K562 (cell line): ENCODE results near the gene PLA2G2C. TPM values are rescaled to one million over a fixed set of nuclear protein-coding genes. Genes with fewer than 3 reads are reported as not detected.

Experiments used
- ATAC-seq: fragments of 200-7000 bp; cut with Tn5 transposase; 3 replicates; pipeline ENCODE4 v1.9.1; 2020; ENCODE audit warnings: moderate library complexity
- BruUV-seq: library from RNA; stranded (reverse); fragments of 400-500 nt; replicated peaks from 2 replicates; lab custom pipeline; 2021; lab: Mats Ljungman, UMichigan
- CTCF ChIA-PET: fragments of 300-600 bp; formaldehyde crosslinking; extraction: SDS; loops from one replicate; lab custom pipeline; 2021; ENCODE audit warnings: low intra/inter-chr PET ratio; lab: Yijun Ruan, JAX
- POLR2A ChIA-PET: fragments of 300-600, 350-650 bp; sonication (Branson Sonifier 250); formaldehyde crosslinking; extraction: SDS; loops from one replicate; lab custom pipeline; 2021; ENCODE audit warnings: antibody characterized with exemption, inconsistent platforms; lab: Yijun Ruan, JAX
- DNase-seq, 4 experiments: peaks; one replicate each; pipeline versions ENCODE4 v3.0.0 to v3.0.0-alpha.2; 2011 to 2018; ENCODE audit warnings: low spot score in 3 of 4, mixed read lengths in 3 of 4; ENCODE audit errors: extremely low read depth in 1 of 4
- FAIRE-seq: peaks from 2 replicates; lab custom pipeline; 2011; peaks lifted over from hg19 to GRCh38; lab: Jason Lieb, UNC
- H2AFZ ChIP-seq: 2 replicates; pipeline ENCODE4 v1.6.0; 2011; ENCODE audit warnings: low read depth, low read length, control low read depth, inconsistent platforms
- H3K27ac ChIP-seq: fragments of 200-600 bp; 3 replicates; pipeline ENCODE4 v1.8.0; 2011; ENCODE audit warnings: low read depth, mild to moderate bottlenecking, control low read depth, inconsistent platforms, low read length, moderate library complexity, mixed read lengths; ENCODE audit errors: extremely low read depth
- H3K27me3 ChIP-seq, 2 experiments: fragments of 300-600 bp in 1 of 2; 2 replicates in 1 of 2; 3 replicates in 1 of 2; pipeline versions ENCODE4 v1.6.0 to v1.8.0; 2011; ENCODE audit warnings: inconsistent platforms in 2 of 2, low read length in 2 of 2, mild to moderate bottlenecking in 1 of 2, mixed read lengths in 1 of 2, moderate library complexity in 1 of 2; ENCODE audit not compliant: control insufficient read depth in 2 of 2, insufficient read depth in 2 of 2
- H3K36me3 ChIP-seq: fragments of 300-600 bp; 3 replicates; pipeline ENCODE4 v1.8.0; 2011; ENCODE audit warnings: mild to moderate bottlenecking, low read length, inconsistent platforms; ENCODE audit not compliant: control insufficient read depth, insufficient read depth
- H3K4me1 ChIP-seq, 2 experiments: fragments of 200-600 bp in 1 of 2; replicated peaks in 1 of 2; 2 replicates in 1 of 2; 3 replicates in 1 of 2; pipeline versions ENCODE4 v1.5.1 to v1.8.0; 2011; ENCODE audit warnings: inconsistent platforms in 2 of 2, low read length in 2 of 2, mild to moderate bottlenecking in 1 of 2, mixed read lengths in 1 of 2, moderate library complexity in 1 of 2; ENCODE audit not compliant: control insufficient read depth in 2 of 2, insufficient read depth in 2 of 2
- H3K4me2 ChIP-seq: 2 replicates; pipeline ENCODE4 v1.6.1; 2011; ENCODE audit warnings: low read length, control low read depth, inconsistent platforms, mixed read lengths; ENCODE audit not compliant: insufficient read depth
- H3K4me3 ChIP-seq: fragments of 200-600 bp; sonication (generic), shearing (Covaris generic); 2 replicates; pipeline ENCODE4 v1.5.1; 2016; ENCODE audit warnings: control low read depth, inconsistent platforms
- H3K79me2 ChIP-seq: fragments of 200-600 bp; 3 replicates; pipeline ENCODE4 v1.8.0; 2011; ENCODE audit warnings: low read length, inconsistent platforms; ENCODE audit not compliant: control insufficient read depth, insufficient read depth
- H3K9ac ChIP-seq, 2 experiments: 2 replicates each; pipeline versions ENCODE4 v1.6.0 to v1.6.1; 2011; ENCODE audit warnings: low read depth in 2 of 2, low read length in 2 of 2, control low read depth in 1 of 2, inconsistent platforms in 1 of 2, mild to moderate bottlenecking in 1 of 2, mixed read lengths in 1 of 2; ENCODE audit not compliant: insufficient read depth in 1 of 2
- H3K9me1 ChIP-seq: one replicate; pipeline ENCODE4 v1.6.0; 2011; ENCODE audit warnings: inconsistent platforms, mild to moderate bottlenecking, low read length, moderate library complexity; ENCODE audit not compliant: control insufficient read depth, insufficient read depth
- H3K9me3 ChIP-seq: replicated peaks from 2 replicates; pipeline ENCODE4 v1.5.1; 2011; ENCODE audit warnings: low read depth, low read length, inconsistent platforms; ENCODE audit not compliant: control insufficient read depth, insufficient read depth
- H4K20me1 ChIP-seq: replicated peaks from 2 replicates; pipeline ENCODE4 v1.6.1; 2011; ENCODE audit warnings: low read length, inconsistent platforms, mixed read lengths; ENCODE audit not compliant: control insufficient read depth, insufficient read depth
- CEBPG ChIP-seq, 3 experiments: fragments of 200-800 bp in 1 of 3; sonication (Bioruptor generic) in 1 of 3; sonication (generic) in 1 of 3; formaldehyde crosslinking in 1 of 3; IDR thresholded peaks in 2 of 3; conservative IDR thresholded peaks in 1 of 3; 2 replicates each; pipeline versions ENCODE4 v1.6.1 to v1.8.0; 2016 to 2022; ENCODE audit warnings: missing compliant biosample characterization in 2 of 3, missing genetic modification characterization in 2 of 3, mild to moderate bottlenecking in 1 of 3, missing genetic modification reagents in 1 of 3
- CHD4 ChIP-seq: fragments of 200-600 bp; sonication (generic); IDR thresholded peaks from 3 replicates; pipeline ENCODE4 v1.6.1; 2012; ENCODE audit warnings: low read depth, mild to moderate bottlenecking, mixed read lengths, low read length, inconsistent platforms; ENCODE audit not compliant: insufficient read depth, insufficient replicate concordance, poor library complexity, severe bottlenecking
- CSDE1 ChIP-seq, 2 experiments: fragments of 450-650 bp; IDR thresholded peaks; 2 replicates each; pipeline ENCODE4 v1.6.1; 2016; ENCODE audit warnings: mild to moderate bottlenecking in 1 of 2
- HDAC6 ChIP-seq: IDR thresholded peaks from 2 replicates; pipeline ENCODE4 v1.6.1; 2012; ENCODE audit warnings: low read depth, mild to moderate bottlenecking, control low read depth, inconsistent platforms, low read length, moderate library complexity
- MEF2D ChIP-seq: conservative IDR thresholded peaks from 2 replicates; pipeline ENCODE4 v1.6.1; 2016; ENCODE audit warnings: low read depth, missing genetic modification characterization, missing compliant biosample characterization
- RFX1 ChIP-seq: fragments of 450-650 bp; IDR thresholded peaks from 2 replicates; pipeline ENCODE4 v1.6.1; 2016; ENCODE audit warnings: mild to moderate bottlenecking, moderate library complexity
- SMAD4 ChIP-seq: fragments of 250-450 bp; sonication (Bioruptor Pico); conservative IDR thresholded peaks from 2 replicates; pipeline ENCODE4 v1.8.0; 2021; ENCODE audit warnings: inconsistent platforms, mild to moderate bottlenecking, moderate library complexity
- XRCC5 ChIP-seq: fragments of 200-400 bp; formaldehyde crosslinking; IDR thresholded peaks from 2 replicates; pipeline ENCODE4 v1.6.1; 2017; ENCODE audit warnings: low read depth, mild to moderate bottlenecking, low read length
- ZNF282 ChIP-seq: sonication (generic); formaldehyde crosslinking; IDR thresholded peaks from 2 replicates; pipeline ENCODE4 v1.8.1; 2023; ENCODE audit warnings: missing genetic modification reagents
- ZNF764 ChIP-seq: fragments of 250-450 bp; sonication (Bioruptor Pico); IDR thresholded peaks from 2 replicates; pipeline ENCODE4 v1.4.0; 2020; ENCODE audit warnings: low read depth, mild to moderate bottlenecking, moderate library complexity
- ZNF830 ChIP-seq: fragments of 250-450 bp; sonication (Bioruptor Pico); IDR thresholded peaks from 2 replicates; pipeline ENCODE4 v1.5.0; 2021; ENCODE audit warnings: mild to moderate bottlenecking
- WGBS: fragments of 100-300 bp; shearing (Covaris generic); methylation state at CpG from one replicate; pipeline ENCODE4 v1.1.6; 2016; ENCODE audit warnings: low coverage, mixed read lengths; ENCODE audit not compliant: insufficient coverage; ENCODE audit errors: missing lambda C conversion rate; 5-methylcytosine and 5-hydroxymethylcytosine counted together
- in situ Hi-C: fragments of 300-500 bp; cut with MboI; formaldehyde crosslinking; loops from 4 replicates; pipeline ENCODE4 v1.15.0; 2018; ENCODE audit warnings: inconsistent platforms, mixed read lengths
- intact Hi-C: fragments of 100-400 bp; cut with micrococcal nuclease; formaldehyde crosslinking; loops from 2 replicates; pipeline ENCODE4 v1.14.2; 2022
- polyA plus RNA-seq, 8 experiments: library from polyadenylated mRNA; depleted of rRNA in 4 of 8; stranded (reverse) in 5 of 8; unstranded in 3 of 8; fragments of >200 nt; fragmentation: Nextera tagmentation in 2 of 8; fragmentation: Illumina TruSeq in 1 of 8; extraction: Ambion mirVana in 2 of 8; extraction: Trizol in 1 of 8; gene quantifications; 2 replicates each; pipeline versions ENCODE4 v1.2.1 to v1.2.3, GENCODE V29; 2011 to 2014; ENCODE audit warnings: inconsistent platforms in 1 of 8, missing spikeins in 1 of 8
- total RNA-seq, 7 experiments: library from RNA; depleted of rRNA in 6 of 7; stranded (reverse); fragments of >200 nt in 6 of 7; fragmentation: Illumina TruSeq in 2 of 7; extraction: Trizol in 2 of 7; gene quantifications; 2 replicates each; pipeline versions ENCODE4 v1.2.1 to v1.2.3, GENCODE V29; 2011 to 2021; ENCODE audit warnings: low replicate concordance in 1 of 7
- TF ChIP-seq, protein P1 (sequence below): fragments of 450-650 bp; IDR thresholded peaks from 2 replicates; pipeline ENCODE4 v1.6.1; 2016; ENCODE audit warnings: borderline replicate concordance
- TF ChIP-seq, protein P2 (sequence below), 2 experiments: IDR thresholded peaks in 1 of 2; conservative IDR thresholded peaks in 1 of 2; 2 replicates each; pipeline ENCODE4 v1.6.1; 2016; ENCODE audit warnings: low read depth in 2 of 2, mild to moderate bottlenecking in 1 of 2, missing compliant biosample characterization in 1 of 2, missing genetic modification characterization in 1 of 2, moderate library complexity in 1 of 2
- TF ChIP-seq, protein P3 (sequence below), 2 experiments: fragments of 450-650 bp in 1 of 2; sonication (generic) in 1 of 2; formaldehyde crosslinking in 1 of 2; IDR thresholded peaks in 1 of 2; conservative IDR thresholded peaks in 1 of 2; 2 replicates each; pipeline versions ENCODE4 v1.6.1 to v1.8.1; 2016 to 2023; ENCODE audit warnings: mild to moderate bottlenecking in 2 of 2, moderate library complexity in 2 of 2, inconsistent platforms in 1 of 2, missing genetic modification reagents in 1 of 2

The PLA2G2C gene
- total and polyA plus RNA-seq, 9 of the 15 experiments (the other 6 are each of a cell fraction or from before 2014, with no cell fraction given) = 0.14 to 0.49 (median 0.21) TPM

DNA sequence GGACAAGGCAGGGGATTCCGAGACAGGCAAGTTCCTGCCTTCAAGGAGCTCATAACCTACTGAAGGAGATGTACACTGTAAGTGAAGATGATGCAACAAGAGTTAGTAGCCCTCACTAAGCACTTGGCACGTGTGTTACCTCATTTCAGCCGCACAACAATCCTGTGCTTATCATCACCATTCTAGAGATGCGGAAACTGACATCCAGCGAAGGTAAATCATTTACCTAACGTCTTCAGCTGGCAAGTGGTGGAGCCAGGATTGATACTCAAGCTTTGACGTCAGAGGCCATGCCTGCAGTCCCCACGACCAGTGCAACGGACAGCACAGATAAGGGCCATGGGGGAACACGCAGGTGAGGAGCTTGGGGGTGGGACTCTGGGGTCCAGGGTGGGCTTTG, 3.3 kb downstream of the PLA2G2C start:
- in situ Hi-C loops = no loop called here
- Histone ChIP-seq H3K27me3 (no peaks in the 10 kb centered on the region), H3K9ac (0 out of 4 replicates have a peak overlapping the region, but pooled peaks of 1 of the 2 experiments have one; percentile 41), H3K9me3 (peaks cover 7% of the 10 kb centered on the region), H3K27ac (no peak overlapping the region; the same call in 1 of the 3 replicates), H3K4me2 (no peak overlapping the region), H3K4me3 (no peak overlapping the region), H2AFZ (peak overlapping the region; percentile 5; the same call in 1 of the 2 replicates), H3K79me2 (peaks cover 17% of the 10 kb centered on the region), H3K36me3 (no peaks in the 10 kb centered on the region), H3K4me1 (peaks cover 42 to 48% of the 10 kb centered on the region in 2 experiments), H3K9me1 (no peaks in the 10 kb centered on the region), H4K20me1 (no peaks in the 10 kb centered on the region)
- ATAC-seq = no peak
- BruUV-seq = no TSS peak
- FAIRE-seq = no peak
- POLR2A ChIA-PET = interaction anchor here (0.6 to 3.7 kb wide), 3 partner anchors 9 to 31 kb away, joined by 3 to 15 read pairs (median 4); no protein-coding TSS in a partner anchor
- no peak for DNase-seq
- intact Hi-C loops = no loop called here
- WGBS = 64% methylated on average over 10 of the region's 10 CpGs
- CTCF ChIA-PET = no interaction called here
- TF ChIP-seq, protein P1, sequence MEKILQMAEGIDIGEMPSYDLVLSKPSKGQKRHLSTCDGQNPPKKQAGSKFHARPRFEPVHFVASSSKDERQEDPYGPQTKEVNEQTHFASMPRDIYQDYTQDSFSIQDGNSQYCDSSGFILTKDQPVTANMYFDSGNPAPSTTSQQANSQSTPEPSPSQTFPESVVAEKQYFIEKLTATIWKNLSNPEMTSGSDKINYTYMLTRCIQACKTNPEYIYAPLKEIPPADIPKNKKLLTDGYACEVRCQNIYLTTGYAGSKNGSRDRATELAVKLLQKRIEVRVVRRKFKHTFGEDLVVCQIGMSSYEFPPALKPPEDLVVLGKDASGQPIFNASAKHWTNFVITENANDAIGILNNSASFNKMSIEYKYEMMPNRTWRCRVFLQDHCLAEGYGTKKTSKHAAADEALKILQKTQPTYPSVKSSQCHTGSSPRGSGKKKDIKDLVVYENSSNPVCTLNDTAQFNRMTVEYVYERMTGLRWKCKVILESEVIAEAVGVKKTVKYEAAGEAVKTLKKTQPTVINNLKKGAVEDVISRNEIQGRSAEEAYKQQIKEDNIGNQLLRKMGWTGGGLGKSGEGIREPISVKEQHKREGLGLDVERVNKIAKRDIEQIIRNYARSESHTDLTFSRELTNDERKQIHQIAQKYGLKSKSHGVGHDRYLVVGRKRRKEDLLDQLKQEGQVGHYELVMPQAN = no peak
- TF ChIP-seq ZNF282 (no peak), XRCC5 (no peak), HDAC6 (no peak), CHD4 (no peak), CSDE1 (IDR thresholded peaks at IDR 0.05) (no peak), ZNF764 (CRISPR knock-in tag) (no peak), SMAD4 (CRISPR knock-in tag) (0 out of 2 replicates have a peak, but pooled peaks have one; percentile 22), MEF2D (tag) (no peak), ZNF830 (CRISPR knock-in tag) (no peak), CEBPG (CRISPR knock-in tag; IDR thresholded peaks at IDR 0.05) (peak; percentile 63), CEBPG (tag; conservative IDR thresholded peaks at IDR 0.05 in 1 of 2, IDR thresholded peaks at IDR 0.05 in 1 of 2) (peak; percentile 48 to 79; a peak in 2 of 4 replicates), RFX1 (no peak)
- TF ChIP-seq, protein P2, sequence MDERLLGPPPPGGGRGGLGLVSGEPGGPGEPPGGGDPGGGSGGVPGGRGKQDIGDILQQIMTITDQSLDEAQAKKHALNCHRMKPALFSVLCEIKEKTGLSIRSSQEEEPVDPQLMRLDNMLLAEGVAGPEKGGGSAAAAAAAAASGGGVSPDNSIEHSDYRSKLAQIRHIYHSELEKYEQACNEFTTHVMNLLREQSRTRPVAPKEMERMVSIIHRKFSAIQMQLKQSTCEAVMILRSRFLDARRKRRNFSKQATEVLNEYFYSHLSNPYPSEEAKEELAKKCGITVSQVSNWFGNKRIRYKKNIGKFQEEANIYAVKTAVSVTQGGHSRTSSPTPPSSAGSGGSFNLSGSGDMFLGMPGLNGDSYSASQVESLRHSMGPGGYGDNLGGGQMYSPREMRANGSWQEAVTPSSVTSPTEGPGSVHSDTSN (CRISPR knock-in tag; IDR thresholded peaks at IDR 0.05; ENCODE audit: low read depth) = no peak
- TF ChIP-seq, protein P2 (tag; conservative IDR thresholded peaks at IDR 0.05; ENCODE audit: low read depth) = no peak
- TF ChIP-seq, protein P3, sequence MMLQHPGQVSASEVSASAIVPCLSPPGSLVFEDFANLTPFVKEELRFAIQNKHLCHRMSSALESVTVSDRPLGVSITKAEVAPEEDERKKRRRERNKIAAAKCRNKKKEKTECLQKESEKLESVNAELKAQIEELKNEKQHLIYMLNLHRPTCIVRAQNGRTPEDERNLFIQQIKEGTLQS (IDR thresholded peaks at IDR 0.05) = peak; percentile 78
- TF ChIP-seq, protein P3 (CRISPR knock-in tag; conservative IDR thresholded peaks at IDR 0.05) = no peak
